Large intestine (tissue), 3 donors: ENCODE measurements around the gene GDPGP1. TPM values are rescaled to one million over a fixed set of nuclear protein-coding genes. Genes with fewer than 3 reads are reported as not detected.

ENCODE experiments used
- DNase-seq, 2 donors: peaks; one replicate each; pipeline versions ENCODE4 v3.0.0 to v3.0.0-alpha.2; 2013
- H3K27ac ChIP-seq: one replicate; pipeline ENCODE4 v1.5.1; 2013; ENCODE audit warnings: low read length
- H3K27me3 ChIP-seq: 2 replicates; pipeline ENCODE4 v1.6.1; 2013; ENCODE audit warnings: low read length; ENCODE audit not compliant: control insufficient read depth, insufficient read depth
- H3K36me3 ChIP-seq: 2 replicates; pipeline ENCODE4 v1.6.1; 2013; ENCODE audit warnings: low read length; ENCODE audit not compliant: control insufficient read depth, insufficient read depth
- H3K4me1 ChIP-seq: one replicate; pipeline ENCODE4 v1.6.1; 2013; ENCODE audit warnings: low read length; ENCODE audit not compliant: control insufficient read depth, insufficient read depth
- H3K4me3 ChIP-seq: one replicate; pipeline ENCODE4 v1.5.1; 2013; ENCODE audit warnings: low read length
- H3K9me3 ChIP-seq: one replicate; pipeline ENCODE4 v1.6.1; 2013; ENCODE audit warnings: mild to moderate bottlenecking, low read depth, low read length, moderate library complexity; ENCODE audit not compliant: control insufficient read depth
- WGBS: methylation state at CpG from one replicate; pipeline ENCODE4 v1.1.5; 2013; ENCODE audit warnings: low lambda C conversion rate; ENCODE audit not compliant: insufficient coverage; 5-methylcytosine and 5-hydroxymethylcytosine counted together
- polyA plus RNA-seq: library from polyadenylated mRNA; unstranded; fragments of 120-200 nt; gene quantifications from one replicate; pipeline ENCODE4 v1.2.1, GENCODE V29; 2013

GDPGP1 gene
- polyA plus RNA-seq, 1 donor = 7.8 TPM

DNA sequence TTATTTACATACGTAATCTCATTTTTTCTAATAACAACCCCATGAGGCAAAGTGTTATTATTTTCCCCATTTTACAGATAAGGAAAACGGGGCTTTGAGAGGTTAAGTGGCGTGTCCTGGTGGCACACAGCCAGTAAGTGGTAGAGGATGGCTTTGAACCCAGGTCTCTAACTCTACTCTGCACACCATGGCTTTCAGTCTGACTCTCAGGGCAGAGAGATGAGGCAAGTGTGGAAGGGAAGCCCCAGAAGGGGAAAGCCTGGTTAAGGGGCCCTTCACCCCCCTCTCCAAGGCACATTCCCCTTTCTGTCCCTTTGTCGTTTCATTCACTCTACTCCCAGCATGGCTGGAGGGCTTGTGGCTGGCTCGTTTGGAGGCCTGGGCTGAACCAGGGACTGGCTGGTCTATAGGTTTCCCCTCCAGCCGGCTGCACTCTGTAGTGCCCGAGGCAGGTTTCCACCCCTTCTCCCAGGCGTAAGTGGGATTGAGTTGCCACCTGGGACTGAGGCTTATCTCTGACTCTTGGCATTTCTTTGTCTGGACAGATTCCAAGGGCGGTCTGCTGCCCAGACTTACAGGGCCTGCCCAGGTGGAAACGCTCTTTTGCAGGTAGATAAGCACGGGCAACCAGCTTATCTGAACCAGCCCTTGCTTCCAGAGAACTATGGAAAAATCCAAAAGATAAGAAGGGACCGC lies 20.7 kb upstream of the GDPGP1 start:
- H3K36me3 ChIP-seq = peaks cover 35% of the 10 kb centered on the region
- H3K27me3 ChIP-seq = no peaks in the 10 kb centered on the region
- H3K4me3 ChIP-seq = no peak overlapping the region
- peak overlapping the region; percentile 95 for H3K27ac ChIP-seq
- H3K9me3 ChIP-seq = no peaks in the 10 kb centered on the region
- peak; percentile 40 to 79 for DNase-seq
- WGBS = 100% methylated on average over 1 of the region's 12 CpGs
- peaks cover 36% of the 10 kb centered on the region for H3K4me1 ChIP-seq

GRCh38 chr15:90213818-90214204 lies 20.2 kb upstream of the GDPGP1 start:
- DNase-seq = peak in 1 of 2 donors; percentile 31

DNA sequence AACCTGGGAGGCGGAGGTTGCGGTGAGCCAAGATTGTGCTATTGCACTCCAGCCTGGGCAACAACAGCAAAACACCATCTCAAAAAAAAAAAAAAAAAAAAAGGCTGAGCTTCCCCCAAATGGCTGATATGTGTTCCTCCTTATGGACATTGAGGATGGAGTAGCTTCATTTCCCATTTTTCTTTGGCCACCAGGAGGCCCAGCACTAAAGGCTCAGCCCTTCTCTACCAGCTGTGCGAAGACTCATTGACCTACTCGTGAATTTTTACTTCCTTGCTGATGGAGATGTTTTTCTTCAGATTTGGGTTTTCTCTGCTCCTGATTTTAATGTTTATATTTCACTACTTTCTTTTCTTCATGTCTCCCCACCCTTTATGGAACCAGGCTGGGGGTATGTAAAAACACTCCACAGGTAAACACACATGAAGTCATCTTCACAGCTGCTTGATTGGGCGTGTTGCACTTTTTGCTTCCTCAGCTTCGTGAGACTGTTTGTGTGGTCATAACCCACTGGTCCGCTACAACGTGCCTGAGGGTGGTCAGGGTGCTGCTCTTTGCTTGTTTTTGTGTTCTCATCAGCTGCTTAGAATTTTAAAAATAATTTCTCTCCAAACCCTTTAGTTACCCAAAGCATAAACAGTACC lies 19.3 kb upstream of the GDPGP1 start:
- WGBS = no CpG with 5 or more reads among the region's 8 CpGs
- peaks cover 36% of the 10 kb centered on the region for H3K4me1 ChIP-seq
- no peak for DNase-seq

More at GRCh38 chr15:90213818-90214204, 20.2 kb upstream of the GDPGP1 start:
- no CpG with 5 or more reads among the region's 11 CpGs for WGBS
- Histone ChIP-seq H3K36me3 (peaks cover 38% of the 10 kb centered on the region), H3K9me3 (no peaks in the 10 kb centered on the region), H3K4me1 (peaks cover 36% of the 10 kb centered on the region), H3K4me3 (no peak overlapping the region), H3K27ac (peak overlapping the region; percentile 95), H3K27me3 (no peaks in the 10 kb centered on the region)

GRCh38 chr15:90217671-90218394 lies 16.2 kb upstream of the GDPGP1 start:
- no peak overlapping the region for H3K27ac ChIP-seq
- no peak overlapping the region for H3K4me3 ChIP-seq
- H3K9me3 ChIP-seq = no peaks in the 10 kb centered on the region
- DNase-seq = no peak
- no CpG with 5 or more reads among the region's 9 CpGs for WGBS
- H3K4me1 ChIP-seq = peaks cover 13% of the 10 kb centered on the region
- no peaks in the 10 kb centered on the region for H3K27me3 ChIP-seq
- peaks cover 43% of the 10 kb centered on the region for H3K36me3 ChIP-seq

More for the DNA sequence above, 19.3 kb upstream of the GDPGP1 start:
- no peaks in the 10 kb centered on the region for H3K9me3 ChIP-seq
- peaks cover 41% of the 10 kb centered on the region for H3K36me3 ChIP-seq
- H3K4me3 ChIP-seq = no peak overlapping the region
- peak overlapping the region; percentile 44 for H3K27ac ChIP-seq
- no peaks in the 10 kb centered on the region for H3K27me3 ChIP-seq

DNA sequence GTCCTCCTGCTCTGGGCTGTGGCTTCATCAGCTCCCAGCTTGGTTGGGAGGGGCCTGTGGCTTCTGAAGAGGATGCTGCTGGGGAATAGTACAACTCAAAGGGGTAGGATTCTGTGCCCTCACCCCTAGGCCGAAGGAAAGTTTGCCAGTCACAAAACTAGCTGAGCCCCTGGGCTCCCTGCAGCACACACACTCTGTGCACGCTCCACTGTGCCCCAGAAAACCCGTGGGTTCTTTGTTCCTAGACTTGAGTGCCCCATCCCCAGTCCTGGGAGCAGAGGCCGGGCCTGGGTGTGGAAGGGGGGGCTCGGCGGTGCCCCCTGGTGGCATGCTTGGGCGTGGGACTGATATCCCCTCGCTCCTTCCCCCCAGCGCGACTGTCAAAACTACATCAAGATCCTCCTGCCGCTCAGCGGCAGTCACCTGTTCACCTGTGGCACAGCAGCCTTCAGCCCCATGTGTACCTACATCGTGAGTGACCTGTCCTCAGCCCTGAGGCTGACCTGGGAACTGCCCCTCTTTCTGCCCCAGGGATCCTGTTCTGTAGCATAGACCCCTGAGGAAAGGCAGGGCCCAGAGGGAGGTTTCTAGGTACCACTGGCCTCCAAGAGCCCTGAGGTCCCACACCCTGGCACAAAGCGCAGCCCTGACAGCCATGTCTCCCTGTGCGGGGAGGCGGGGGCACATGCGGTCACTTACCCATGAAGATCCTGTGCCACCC lies 14.4 kb upstream of the GDPGP1 start:
- no peaks in the 10 kb centered on the region for H3K27me3 ChIP-seq
- no peaks in the 10 kb centered on the region for H3K4me1 ChIP-seq
- peaks cover 59% of the 10 kb centered on the region for H3K36me3 ChIP-seq
- no peak for DNase-seq
- no CpG with 5 or more reads among the region's 17 CpGs for WGBS
- H3K9me3 ChIP-seq = no peaks in the 10 kb centered on the region
- no peak overlapping the region for H3K27ac ChIP-seq
- no peak overlapping the region for H3K4me3 ChIP-seq

DNA sequence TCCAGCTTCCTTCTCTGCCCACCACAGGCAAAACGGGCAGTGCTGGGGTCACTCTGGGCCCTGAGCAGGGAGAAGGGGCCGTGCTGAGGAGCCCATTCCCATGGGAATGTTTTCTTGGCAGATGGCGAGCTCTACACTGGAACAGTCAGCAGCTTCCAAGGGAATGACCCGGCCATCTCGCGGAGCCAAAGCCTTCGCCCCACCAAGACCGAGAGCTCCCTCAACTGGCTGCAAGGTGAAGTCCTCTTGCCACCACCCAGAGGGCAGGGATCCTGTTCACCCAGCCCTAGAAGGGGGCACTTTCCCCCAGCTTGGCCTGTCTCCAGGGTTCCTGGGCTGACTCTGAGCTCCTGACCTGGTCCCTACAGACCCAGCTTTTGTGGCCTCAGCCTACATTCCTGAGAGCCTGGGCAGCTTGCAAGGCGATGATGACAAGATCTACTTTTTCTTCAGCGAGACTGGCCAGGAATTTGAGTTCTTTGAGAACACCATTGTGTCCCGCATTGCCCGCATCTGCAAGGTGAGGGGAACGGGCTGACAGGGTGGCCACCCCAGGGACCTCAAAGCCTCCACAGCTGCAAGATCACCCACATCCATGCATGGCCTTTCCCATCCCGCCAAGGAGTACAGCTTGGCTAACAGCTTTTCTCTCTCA lies 12.6 kb upstream of the GDPGP1 start:
- Histone ChIP-seq H3K36me3 (peaks cover 75% of the 10 kb centered on the region), H3K27ac (no peak overlapping the region), H3K4me1 (no peaks in the 10 kb centered on the region), H3K9me3 (no peaks in the 10 kb centered on the region), H3K27me3 (no peaks in the 10 kb centered on the region), H3K4me3 (no peak overlapping the region)
- peak; percentile 74 to 77 for DNase-seq
- WGBS = no CpG with 5 or more reads among the region's 14 CpGs

DNA sequence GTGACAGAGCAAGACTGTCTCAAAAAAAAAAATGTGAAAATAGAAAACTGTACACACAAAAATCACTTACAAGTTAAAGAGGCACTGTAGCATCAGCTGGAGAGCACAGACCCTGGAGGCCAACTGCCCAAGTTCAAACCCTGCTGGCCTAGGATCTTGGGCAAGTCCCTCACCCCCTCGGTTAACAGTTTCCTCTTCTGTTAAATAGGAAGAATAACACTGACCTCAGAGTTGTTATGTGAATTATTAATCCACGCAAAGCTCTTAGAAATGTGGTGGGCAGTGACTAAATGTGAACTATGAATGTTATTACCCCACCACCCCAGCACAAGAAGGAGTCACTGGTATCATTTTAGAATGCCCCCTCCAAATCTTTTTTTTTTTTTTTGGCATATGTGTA lies 11.5 kb upstream of the GDPGP1 start:
- H3K27ac ChIP-seq = no peak overlapping the region
- H3K27me3 ChIP-seq = no peaks in the 10 kb centered on the region
- no CpG with 5 or more reads among the region's 2 CpGs for WGBS
- DNase-seq = no peak
- no peak overlapping the region for H3K4me3 ChIP-seq
- H3K9me3 ChIP-seq = no peaks in the 10 kb centered on the region
- peaks cover 80% of the 10 kb centered on the region for H3K36me3 ChIP-seq
- H3K4me1 ChIP-seq = no peaks in the 10 kb centered on the region

- Histone ChIP-seq H3K4me3 (no peak overlapping the region), H3K27me3 (no peaks in the 10 kb centered on the region), H3K9me3 (no peaks in the 10 kb centered on the region), H3K36me3 (peaks cover 82% of the 10 kb centered on the region), H3K27ac (no peak overlapping the region), H3K4me1 (no peaks in the 10 kb centered on the region)
- no CpG with 5 or more reads among the region's 22 CpGs for WGBS
- no peak for DNase-seq
These were observed 10.4 kb upstream of the GDPGP1 start for GRCh38 chr15:90223441-90224165.

GRCh38 chr15:90225047-90225446 lies 9.0 kb upstream of the GDPGP1 start:
- Histone ChIP-seq H3K27ac (no peak overlapping the region), H3K4me3 (no peak overlapping the region), H3K9me3 (no peaks in the 10 kb centered on the region), H3K36me3 (peaks cover 86% of the 10 kb centered on the region), H3K4me1 (no peaks in the 10 kb centered on the region), H3K27me3 (no peaks in the 10 kb centered on the region)
- DNase-seq = no peak
- no CpG with 5 or more reads among the region's 17 CpGs for WGBS
